SK-MEL-5 (cell line): Measurements from ENCODE around the gene SMG1. TPM values are rescaled to one million over a fixed set of nuclear protein-coding genes. Genes with fewer than 3 reads are reported as not detected.
"Not testable (repeated sequence)": the region's sequence is repeated elsewhere in the genome, so short reads cannot be mapped to it uniquely, and the experiment has no call there.

Experiments used
- DNase-seq: peaks from one replicate; pipeline ENCODE4 v3.0.0-alpha.2; 2016; ENCODE audit warnings: low read depth, low spot score
- in situ Hi-C: cut with HindIII; loops from 2 replicates; pipeline ENCODE4 v1.10.0; 2016; ENCODE audit warnings: low sequenced_read_pairs, high pct_unique_total_duplicates, low pct_unique_long_range_greater_than_20kb
- total RNA-seq: library from RNA; depleted of rRNA; stranded (reverse); fragments of >200 nt; shearing (Covaris generic); gene quantifications from 2 replicates; pipeline ENCODE4 v1.2.3, GENCODE V29; 2014

Gene SMG1
- total RNA-seq, 1 experiment from 2014 or later, result 22.3 TPM

DNA sequence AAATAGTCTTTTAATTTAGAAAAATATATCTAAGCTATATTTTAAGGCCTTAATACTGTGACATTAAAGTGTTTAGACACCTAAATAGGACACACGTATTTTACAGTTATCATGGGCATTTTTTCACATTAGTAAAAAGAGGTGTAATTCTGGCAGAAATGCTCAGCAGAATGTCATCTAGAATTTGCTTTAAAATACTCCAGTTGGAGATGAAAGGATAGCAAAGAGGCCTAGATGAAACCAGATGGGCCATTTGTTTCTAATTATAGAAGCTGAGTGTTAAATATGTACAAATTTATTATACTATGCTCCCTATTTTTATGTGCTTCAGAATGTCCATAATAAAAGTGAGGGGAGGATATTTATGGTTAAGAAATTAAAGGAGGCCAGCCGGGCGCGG lies 48.5 kb downstream of the SMG1 start:
- in situ Hi-C loops, DNase-seq: not testable (repeated sequence)

DNA sequence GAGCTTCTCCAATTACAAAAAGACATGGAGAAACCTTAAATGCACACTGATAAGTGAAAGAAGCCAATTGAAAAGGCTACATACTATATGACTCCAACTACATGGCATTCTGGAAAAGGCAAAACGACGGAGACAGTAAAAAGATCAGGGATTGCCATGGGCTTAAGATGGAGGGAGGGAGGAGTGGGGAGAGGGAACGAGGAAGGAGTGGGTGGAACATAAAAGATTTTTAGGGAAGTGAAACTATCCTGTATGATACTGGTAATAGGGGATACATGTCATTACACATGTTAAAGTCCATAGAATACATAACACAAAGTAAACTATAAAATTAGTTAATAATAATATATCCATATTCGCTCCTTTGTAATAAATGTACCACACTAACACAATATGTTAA lies 48.9 kb downstream of the SMG1 start:
- DNase-seq, in situ Hi-C loops: not testable (repeated sequence)

DNA sequence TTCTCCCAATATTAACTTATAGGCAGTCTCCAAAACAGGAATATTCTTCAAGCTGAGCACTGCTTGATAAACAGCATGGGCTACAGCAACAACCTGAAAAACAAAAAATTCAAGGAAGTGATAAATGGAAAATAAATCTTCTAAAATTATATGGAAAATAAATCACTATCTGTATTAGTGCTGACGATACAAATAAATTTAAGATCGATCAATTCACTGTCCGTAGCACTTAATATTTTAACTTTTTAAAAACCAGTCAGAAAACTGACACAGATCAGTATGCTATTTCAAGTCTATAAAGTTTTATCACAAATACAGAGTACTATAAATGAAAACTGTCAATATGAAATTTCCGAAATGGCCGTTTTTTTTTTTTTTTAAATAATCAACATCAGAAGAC lies 49.9 kb downstream of the SMG1 start:
- DNase-seq, in situ Hi-C loops: not testable (repeated sequence)

DNA sequence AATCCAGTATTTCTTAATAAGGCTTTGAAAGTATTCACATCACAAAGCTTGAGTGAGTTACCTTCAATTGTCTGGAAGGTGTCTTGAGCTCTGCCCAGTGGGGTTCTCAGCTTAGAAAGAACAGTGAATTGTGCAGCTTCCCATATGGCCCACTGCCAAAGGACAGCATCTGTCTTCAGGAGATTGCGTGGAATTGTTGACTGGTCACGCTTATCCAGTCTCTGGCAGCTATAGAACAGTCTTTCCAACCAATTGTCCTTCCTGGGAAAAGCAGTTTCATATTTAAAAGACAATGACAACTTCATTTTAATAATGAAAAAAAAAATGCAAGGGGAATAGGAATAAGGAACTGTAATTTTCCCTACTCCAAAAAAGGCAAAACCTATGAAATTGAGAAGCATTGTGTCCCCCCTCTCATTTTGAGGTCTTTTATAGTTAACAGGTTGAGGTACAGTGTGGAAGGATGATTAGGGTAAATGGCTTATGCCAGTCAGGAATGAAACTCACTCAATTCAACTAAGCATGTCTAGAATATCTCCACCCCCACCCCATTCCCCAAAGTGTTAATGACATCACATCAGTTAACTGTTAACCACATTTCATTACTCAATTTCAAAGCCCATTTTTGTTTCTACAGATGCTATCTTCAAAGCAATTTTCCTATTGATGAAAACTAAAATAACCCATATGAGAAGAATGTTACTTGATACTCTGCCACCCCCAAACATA lies 57.0 kb downstream of the SMG1 start:
- DNase-seq, in situ Hi-C loops: not testable (repeated sequence)

DNA sequence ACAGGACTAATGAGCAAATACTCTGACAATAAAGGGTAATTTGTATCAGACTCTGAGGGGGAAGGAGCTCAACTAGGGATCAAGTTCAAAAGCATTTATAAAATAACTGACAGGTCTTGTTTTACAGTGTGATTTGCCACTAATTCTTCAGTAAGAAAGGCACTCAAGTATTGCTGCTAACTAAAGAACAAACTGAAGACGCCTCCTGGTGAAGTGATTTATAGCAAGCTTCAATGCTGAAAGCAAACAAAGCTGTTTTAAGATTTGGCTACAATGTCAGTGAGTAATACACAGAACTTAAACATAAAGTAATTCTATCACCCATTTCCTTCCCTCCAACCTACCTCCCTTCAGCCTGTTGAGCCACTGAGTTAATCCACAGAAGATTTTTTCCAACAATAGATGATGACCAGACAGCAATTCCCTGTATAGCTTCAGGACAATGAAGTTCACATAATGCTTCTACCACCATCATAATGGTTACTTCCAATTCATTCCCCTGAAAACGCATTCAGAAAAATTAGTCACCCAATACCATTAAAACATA lies 59.9 kb downstream of the SMG1 start:
- DNase-seq, in situ Hi-C loops: not testable (repeated sequence)

DNA sequence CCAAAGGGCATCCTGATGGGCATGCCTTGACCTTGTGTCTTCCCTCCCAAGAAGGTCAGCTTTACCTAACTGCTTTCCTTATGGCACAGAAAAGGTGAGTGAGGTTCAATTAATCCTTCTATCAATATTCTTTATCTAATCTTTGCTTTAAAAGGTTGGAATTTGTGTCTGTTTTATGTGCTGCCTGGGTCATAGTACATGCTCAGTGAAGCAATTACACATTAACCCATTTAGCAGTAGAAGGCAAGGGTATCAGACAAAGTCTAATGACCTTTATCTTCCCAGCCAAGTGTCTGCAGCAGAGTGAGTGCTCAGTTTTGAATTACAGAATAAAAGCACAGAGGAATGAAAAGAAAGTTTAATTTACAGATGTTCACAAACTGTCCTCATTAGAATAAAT lies 63.3 kb downstream of the SMG1 start:
- in situ Hi-C loops, DNase-seq: not testable (repeated sequence)

DNA sequence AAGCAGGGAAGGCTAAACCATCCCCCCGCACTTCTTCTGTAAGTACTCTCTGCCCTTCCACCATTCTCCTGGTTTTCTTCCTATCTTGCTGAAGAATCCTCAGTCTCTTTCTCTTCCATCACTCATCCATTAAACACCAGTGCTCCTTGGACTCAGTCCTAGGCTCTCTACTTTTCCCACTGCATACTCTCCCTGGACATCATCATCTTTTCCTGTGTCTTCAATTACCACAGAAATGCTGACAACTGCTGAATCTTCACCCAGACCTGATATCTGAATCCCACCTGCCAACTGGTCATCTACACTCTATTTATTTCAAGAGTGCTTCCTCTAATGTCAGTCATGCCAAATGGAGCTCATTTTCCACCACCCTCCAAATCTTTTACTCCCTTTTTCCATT lies 71.0 kb downstream of the SMG1 start:
- in situ Hi-C loops, result no loop called here
- no peak for DNase-seq

DNA sequence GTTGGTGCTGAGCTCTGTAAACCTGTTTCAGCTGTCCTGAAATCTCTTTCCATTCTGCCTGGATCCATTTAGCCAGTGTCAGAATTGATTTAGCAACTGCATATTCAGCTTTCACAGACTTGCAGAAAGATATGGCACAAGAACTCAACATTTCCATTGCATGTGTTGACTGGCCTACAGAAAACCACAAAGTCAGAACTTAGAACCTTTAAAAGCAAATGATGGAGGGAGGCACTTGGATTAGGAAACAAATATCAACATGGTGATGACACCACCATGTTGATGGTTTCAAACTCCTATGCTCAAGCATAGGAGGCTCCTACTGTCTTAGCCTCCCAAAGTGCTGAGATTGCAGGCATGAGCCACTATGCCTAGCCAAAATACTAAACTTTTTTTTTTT lies 72.5 kb downstream of the SMG1 start:
- in situ Hi-C loops, result no loop called here
- DNase-seq, result no peak

DNA sequence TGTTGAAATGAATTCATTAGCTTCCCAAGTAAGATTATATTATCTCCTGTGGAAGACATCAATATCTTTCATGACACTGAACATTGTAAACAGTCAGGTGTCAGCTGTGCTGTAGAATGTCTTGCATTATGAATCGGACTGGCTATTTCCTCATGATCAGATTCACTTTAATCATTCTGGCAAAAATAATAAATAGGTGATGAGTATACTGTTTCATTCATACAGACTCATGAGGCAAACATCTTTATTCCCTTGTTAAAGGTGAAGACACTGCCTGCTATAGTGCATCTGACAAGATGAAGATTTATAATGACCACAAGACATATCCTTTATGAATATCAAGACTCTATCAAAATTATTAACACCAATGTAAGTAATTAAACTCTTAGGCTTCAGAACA lies 73.6 kb downstream of the SMG1 start:
- DNase-seq, result no peak
- in situ Hi-C loops, result no loop called here

DNA sequence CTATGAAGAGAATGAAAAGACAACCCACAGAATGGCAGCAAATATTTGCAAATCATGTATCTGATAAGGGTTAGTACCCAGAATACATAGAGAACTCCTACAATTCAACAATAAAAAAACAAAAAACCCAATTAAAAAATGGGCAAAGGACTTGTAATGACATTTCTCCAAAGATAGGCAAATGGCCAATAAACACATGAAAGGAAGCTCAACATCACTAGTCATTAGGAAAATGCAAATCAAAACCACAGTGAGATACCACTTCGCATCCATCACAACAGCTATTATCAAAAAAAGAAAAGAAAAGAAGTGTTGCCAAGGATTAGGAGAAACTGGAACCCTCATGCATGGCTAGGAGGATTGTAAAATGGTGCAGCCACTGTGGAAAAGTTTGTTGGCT lies 79.8 kb downstream of the SMG1 start:
- DNase-seq, result no peak
- in situ Hi-C loops, result no loop called here

DNA sequence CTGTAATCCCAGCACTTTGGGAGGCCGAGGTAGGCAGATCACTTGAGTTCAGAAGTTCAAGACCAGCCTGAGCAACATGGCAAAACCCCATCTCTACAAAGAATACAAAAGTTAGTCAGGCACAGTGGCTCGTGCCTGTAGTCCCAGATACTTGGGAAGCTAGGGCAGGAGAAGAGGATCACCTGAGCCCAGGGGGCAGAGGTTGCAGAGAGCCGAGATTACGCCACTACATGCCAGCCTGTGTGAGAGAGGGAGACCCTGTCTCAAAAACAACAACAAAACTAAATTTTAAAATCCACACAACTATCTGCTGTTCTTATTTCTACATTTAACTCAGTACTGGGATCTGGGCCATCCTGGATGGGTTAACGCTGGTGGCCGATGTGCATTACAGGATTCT lies 83.6 kb downstream of the SMG1 start:
- DNase-seq, result no peak
- in situ Hi-C loops, result no loop called here

DNA sequence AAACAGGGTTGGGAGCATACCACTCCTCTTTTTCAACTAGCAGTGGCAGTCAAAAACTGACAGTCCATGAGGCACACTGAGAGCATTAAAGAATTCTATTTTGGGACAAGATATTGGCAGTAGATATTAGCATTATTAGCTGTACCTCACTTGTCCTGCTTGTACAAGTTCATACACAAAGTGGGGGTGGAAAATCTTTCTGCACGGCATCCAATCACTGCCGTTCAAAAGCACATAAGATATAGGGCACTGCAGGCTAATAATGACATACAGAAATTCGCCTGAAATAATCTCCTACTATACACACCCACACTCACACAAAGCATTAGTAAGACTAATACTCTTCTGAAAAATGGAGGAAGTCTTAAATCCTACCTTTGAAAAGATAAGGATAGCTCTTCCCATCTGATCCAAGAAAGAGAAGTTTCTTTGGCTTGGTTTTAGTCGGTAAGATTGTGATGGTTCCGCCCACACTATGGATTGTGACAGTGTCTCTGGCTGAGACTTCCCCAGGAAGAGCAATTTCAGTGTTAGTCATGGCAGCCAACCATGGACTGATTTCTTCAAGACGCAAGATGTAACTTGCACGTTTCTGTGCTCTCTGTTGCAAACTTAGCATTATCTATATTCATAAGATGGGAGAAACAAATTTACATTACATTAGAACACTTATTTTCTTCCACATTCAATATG lies 84.2 kb downstream of the SMG1 start:
- no peak for DNase-seq

DNA sequence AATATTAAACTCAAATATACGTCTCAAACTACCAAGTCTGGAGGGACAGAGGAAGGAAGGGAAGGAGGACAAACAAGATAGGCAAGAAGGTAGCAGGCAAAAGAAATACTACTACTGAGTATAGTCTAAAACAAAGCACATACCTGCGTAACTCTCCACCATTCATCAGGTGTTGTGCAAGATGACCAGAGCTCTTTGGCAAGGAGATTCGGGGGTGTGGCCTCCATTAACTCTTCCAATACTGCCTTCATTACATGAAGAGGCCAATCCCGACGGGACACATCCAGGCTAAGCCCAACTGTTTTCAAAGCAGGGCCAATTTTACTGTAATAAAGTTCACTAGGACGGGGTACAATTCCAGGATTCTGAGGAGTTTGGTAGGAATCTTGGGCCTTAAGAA lies 86.7 kb downstream of the SMG1 start:
- in situ Hi-C loops, result no loop called here
- no peak for DNase-seq

More for the DNA sequence above, 84.2 kb downstream of the SMG1 start:
- in situ Hi-C loops, result no loop called here

DNA sequence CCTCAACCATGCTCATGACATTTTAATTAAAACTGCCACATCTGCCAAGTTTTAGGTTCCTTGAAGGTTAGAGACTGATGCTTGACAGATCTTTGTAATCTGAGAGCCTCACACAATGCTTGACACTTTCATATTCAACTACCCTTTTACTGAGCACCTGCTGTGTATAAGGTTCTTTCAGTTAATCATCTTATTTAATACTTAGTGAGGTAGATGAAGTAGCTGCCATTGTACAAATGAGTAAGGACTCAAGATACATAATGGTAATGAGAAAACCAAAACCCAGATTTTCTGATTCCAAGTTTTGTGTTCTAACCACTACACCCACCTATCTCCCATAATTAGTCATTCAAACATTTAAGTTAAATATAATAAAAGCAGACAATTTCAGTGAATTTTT lies 89.5 kb downstream of the SMG1 start:
- no peak for DNase-seq
- in situ Hi-C loops, result no loop called here

DNA sequence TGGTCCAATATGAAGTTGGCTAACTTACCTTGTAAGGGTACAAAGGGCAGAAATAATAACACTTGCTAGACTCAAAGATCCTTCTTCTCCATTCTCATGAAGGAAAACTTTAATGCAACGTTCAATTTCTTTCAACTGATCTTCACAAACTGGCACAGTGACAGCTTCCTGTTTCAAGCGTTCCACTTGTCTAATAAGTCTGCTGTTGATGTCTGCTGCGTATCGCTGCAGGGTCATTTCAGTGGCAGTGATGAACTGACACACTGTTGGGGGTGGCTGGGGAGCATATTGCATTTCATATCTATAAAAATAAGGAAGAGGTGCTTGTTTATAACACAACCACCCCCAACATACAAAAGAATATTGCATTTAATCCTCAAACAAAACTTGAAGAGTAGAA lies 91.3 kb downstream of the SMG1 start:
- in situ Hi-C loops, result no loop called here
- DNase-seq, result no peak

DNA sequence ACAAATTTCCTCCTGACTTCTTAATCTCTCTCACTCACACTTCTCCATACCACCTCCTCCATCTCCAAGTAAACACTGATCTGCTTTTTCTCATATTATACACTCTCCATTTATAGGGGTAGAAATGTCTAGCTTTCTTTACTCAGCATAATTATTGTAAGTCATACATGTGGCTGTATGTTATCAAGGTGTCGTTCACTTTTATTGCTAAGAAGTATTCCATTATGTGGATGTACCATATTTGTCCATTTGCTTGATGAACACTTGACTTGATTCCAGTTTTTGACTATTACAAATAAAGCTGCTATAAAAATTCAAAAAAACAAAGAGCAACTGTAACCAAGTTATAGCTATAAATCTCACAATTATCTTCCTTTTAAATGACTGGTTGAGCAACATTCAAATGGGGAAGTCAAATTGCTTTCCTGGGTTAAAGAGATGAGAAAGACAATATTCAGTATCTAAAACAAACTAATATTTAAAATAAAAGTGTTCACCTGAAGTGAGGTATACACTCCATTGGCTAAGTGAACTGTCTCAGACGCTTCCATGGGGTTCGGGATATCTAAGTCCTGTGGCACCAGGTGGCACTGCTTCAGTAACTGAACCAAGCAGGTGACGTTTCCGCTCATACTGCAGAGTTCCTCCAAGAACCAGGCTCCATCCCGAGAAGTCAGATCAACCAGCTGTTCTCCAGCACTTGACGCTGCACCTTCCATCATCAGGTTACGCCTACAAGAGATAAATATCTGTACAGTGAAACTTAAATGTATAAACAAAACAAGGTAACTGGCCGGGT lies 92.3 kb downstream of the SMG1 start:
- in situ Hi-C loops, result no loop called here
- DNase-seq, result no peak

DNA sequence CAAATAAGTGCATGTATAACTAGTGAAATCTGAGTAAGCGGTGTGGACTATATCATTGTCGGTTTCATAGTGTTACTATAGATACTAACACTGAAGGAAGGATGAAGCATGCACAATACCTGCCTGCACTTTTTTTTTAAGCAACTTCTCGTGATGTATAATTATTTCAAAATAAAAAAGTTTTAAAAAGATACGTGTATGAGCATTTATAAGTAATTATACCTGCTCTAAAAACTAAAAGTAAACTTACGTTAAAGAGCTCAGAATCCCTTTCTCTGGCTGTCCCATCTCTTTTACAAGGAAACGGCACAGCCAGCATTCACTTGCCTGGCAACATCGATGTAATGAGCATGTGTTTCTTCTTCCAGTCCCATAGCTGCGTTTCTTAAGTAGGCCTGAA lies 93.6 kb downstream of the SMG1 start:
- no peak for DNase-seq
- in situ Hi-C loops, result no loop called here

DNA sequence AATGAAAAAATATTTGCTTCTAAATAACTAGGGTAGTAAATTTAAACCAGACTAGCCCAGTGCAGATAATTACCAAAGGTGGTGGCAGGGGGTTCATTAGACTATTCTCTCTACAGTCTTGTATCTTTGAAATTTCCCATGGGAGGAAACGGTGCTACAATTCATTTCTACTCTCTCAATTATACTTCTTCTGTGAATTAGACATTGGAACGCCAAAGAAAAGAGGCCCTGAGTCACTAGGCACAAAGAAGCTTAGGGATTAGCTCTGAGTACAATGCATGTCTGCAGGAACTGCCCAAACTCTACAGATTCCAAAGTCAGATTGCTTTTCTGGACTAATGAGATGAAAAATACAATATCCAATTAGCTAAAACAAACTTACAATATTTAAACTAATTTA lies 94.2 kb downstream of the SMG1 start:
- DNase-seq, result no peak
- in situ Hi-C loops, result no loop called here
